Dedifferentiated amniotic fluid mesenchymal stem cell (primary cell): Measurements from ENCODE around the gene PDZRN4.
"Not testable (repeated sequence)": the region's sequence is repeated elsewhere in the genome, so short reads cannot be mapped to it uniquely, and the experiment has no call there.

Source experiments
- DNase-seq: peaks from one replicate; pipeline ENCODE4 v3.0.0-alpha.2; 2016; ENCODE audit errors: extremely low spot score

The PDZRN4 gene

GRCh38 chr12:41285470-41285869 lies 97.3 kb downstream of the PDZRN4 start:
- not testable (repeated sequence) for DNase-seq

DNA sequence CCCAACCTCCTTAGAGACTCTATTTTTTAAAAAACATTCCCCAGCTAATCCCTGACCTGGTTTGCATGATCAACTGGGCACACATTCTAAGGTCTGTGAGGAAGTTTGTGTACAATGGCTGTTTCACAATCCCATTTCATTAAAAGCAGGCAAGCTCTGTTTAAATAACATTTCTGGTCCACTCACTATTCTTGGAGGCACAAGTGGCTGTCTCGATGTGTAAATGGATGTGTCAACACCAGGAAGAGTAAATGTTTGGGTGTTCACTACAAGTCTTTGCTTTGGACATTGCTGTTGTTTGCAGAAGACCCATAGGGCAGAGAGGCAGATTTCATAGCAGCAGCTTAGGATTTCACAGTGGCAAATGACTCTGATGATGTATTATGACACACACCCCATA lies 98.3 kb downstream of the PDZRN4 start:
- no peak for DNase-seq

DNA sequence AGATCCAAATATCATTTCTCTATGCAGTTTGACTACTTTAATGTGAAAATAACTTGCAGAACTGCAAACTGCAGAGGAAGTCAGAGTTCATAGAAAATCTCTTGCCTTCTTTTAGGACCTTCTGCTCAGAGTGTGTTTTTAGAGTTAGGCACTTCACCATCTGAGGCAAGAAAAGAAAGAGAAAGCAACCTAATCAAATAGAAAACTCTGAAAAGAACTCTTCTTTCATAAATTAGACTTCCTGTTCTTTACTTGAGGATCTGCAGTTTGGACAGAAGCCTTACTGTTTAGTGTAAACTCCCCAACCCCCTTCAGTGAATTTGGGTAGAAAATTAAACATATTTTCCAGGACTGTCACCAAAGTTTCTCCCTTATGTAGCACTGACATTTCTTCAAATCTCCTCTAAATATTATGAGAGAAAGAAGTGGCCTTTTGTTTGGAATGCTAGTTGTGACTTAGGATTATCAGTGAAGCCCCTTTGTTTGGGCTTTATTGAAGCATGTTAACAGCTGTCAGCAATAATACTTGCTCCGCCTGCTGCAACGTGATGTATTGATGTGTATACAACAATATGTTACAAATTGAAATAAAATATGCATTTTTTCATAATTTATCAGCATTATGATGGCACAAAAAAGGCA lies 99.5 kb downstream of the PDZRN4 start:
- no peak for DNase-seq

- DNase-seq, result no peak
Observed at GRCh38 chr12:41288142-41288811, 100.2 kb downstream of the PDZRN4 start.

DNA sequence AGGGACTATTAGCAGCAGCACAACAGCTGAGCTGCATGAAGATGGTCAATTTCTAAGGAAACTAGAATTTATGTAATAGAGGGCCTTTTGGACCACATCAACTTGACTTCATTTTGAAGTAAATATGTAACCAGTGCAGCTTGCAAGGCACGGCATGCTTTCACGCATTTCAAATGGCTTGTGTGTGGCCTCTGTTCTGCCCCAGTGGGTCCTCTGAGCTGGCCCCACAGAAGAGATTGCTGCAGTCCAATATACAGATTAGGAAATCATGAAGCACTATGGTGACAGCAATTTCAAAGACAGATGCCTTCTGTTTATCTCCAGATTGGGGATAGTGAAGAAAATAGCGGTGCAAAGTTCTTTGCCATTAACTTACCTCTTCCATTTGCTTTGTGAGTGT lies 101.4 kb downstream of the PDZRN4 start:
- DNase-seq, result no peak

DNA sequence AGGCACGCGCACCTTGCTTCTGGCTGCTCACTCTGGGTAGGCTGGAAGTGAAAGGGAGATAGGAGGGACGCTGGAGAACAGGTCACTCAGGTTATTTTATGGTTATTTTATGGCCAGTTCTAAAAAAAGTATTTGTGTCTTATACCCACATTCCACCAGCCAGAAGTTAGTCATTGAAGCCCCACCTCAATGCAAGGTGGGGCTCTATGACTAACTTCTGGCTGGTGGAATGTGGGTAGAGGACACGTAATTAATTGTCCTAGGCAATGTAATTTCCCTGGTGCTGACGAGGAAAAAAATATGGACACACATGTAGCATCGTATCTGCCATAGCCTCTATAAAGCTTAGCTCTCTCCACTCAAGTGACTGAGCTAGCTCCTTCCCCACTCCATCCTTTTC lies 104.9 kb downstream of the PDZRN4 start:
- DNase-seq, result no peak

- DNase-seq, result no peak
Observed at GRCh38 chr12:41293461-41293860, 105.3 kb downstream of the PDZRN4 start.

DNA sequence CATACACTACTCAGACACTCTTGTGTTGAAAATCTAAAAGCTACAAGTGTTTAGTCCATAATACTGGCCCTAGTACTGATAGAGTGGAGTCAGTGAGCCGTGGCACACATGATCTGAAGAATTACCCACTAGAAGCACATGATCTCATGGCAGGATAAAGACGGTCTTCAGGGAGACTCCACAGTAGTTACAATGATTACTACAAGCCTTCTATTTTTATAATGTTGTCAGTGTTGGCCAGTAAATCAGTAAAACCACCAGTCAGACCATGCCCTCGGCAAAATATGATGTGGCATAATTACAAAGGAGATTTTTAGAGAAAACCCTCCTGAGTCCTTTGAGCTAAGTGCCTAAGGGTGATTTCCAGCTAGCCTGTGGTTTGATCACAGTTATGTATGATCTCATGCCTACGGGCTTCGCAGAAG lies 114.9 kb downstream of the PDZRN4 start:
- DNase-seq, result no peak

- no peak for DNase-seq
Observed at GRCh38 chr12:41304526-41304925, 116.4 kb downstream of the PDZRN4 start.

GRCh38 chr12:41310367-41310766 lies 122.2 kb downstream of the PDZRN4 start:
- DNase-seq, result no peak

GRCh38 chr12:41311883-41312282 lies 123.8 kb downstream of the PDZRN4 start:
- no peak for DNase-seq

- not testable (repeated sequence) for DNase-seq
Observed at GRCh38 chr12:41312451-41312850, 124.3 kb downstream of the PDZRN4 start.

DNA sequence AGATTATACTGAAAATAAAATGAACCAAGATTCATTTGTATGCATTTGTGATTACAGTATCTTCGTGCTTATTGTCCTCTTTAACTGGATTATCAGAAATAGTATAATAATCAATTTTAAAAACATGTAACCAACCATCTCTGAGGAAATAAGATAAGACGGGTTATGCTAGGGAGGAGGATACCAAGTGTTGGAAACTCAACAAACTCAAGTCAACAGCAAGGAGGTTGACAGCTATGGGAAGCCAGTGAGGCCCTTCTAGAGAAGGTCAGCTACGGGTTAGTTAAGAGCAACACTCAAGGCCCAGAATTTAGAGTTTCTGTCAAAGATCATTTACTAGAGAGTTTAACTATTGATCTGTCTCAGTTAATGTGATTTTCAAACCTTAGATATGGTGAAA lies 137.2 kb downstream of the PDZRN4 start:
- DNase-seq, result no peak

- no peak for DNase-seq
Observed at GRCh38 chr12:41327096-41327895, 139.2 kb downstream of the PDZRN4 start.

- no peak for DNase-seq
Observed at GRCh38 chr12:41333974-41334373, 145.9 kb downstream of the PDZRN4 start.

DNA sequence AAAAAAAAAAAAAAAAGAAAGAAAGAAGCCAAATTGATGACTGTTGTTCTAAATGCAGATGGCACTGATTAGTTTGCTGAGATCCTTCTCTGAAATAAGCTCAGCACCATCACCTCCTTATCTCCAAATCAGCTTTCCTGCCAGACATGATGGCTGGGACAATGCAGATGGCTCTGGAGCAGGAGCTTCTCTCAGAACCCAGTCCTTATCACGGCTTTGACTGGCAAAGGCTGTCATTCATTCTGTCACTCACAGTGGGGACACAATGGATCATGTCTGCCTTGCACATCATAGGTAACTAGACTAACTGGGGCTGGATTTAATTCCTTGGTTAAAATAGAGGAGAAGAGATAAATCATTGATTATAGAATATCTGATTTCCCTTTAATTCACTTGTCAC lies 146.3 kb downstream of the PDZRN4 start:
- no peak for DNase-seq

DNA sequence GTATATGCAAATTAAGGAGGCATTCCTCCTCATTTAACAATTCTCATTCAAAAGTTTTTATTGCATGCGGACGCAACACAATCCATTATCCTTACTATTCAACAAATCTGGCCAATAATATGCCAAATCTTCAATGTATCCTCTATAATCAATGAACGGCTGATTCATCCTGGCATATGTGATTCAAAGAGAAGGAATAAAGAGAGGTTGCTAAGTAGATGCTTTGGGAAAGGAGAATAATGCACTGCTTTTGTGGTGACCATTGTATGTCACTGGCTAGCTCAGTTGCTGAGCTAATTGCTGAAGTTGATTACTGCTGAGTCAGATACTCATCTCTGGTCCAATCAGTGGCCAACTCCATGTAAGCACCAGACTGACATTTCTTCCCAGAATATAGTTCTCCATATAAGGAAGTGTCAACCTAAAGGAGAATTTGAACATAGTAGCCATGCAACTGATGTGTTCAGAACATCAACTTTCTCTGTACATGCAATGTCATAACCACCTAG lies 148.0 kb downstream of the PDZRN4 start:
- DNase-seq, result no peak

DNA sequence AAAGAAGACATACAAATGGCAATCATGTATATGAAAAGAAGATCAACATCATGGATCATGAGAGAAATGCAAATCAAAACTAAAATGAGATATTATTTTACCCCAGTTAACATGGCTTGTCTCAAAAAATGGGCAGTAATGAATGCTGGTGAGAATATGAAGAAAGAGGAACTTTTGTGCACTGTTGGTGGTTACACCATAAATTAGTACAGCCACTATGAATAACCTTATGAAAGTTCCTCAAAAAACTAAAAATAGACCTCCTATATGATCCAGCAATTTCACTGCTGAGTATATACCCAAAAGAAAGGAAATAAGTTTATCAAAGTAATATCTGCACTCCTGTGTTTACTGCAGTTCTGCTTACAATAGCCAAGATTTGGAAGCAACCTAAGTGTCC lies 151.7 kb downstream of the PDZRN4 start:
- no peak for DNase-seq

GRCh38 chr12:41344776-41345470 lies 156.8 kb downstream of the PDZRN4 start:
- DNase-seq, result no peak

DNA sequence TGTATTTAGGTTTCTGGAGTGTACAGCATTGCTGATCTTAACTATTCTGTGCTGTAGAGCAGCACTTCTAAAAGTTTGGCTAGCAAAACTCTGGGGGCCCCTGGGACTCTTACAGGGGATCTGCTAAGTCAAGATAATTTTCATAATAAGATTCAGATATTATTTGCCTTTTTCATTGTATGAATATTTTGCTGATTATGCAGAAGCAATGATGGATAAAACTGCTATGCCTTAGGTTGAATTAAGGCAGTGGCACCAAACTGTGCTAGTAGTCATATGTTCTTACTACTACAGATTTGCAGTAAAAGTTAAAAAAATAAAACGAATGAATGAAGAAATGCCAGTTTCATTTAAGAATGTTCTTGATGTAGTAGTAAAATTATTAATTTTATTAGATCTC lies 160.1 kb downstream of the PDZRN4 start:
- DNase-seq, result no peak

DNA sequence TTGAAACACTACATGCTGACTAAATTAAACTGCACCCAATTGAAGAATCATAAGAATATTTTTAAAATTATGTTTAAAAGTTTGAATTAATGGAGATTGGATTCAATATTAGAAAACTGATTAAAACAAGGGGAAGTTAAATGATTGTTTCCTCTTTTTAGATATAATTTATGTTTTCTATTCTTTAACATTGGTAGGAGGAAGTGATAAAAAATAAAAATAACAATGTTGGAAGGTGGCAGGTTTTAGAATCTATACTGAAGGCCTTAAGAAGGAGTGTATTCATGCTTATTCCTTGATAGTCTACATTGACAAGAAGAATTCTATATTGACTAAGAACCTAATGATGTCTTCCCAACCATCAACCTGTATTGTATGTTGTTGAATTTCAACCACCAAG lies 168.1 kb downstream of the PDZRN4 start:
- DNase-seq, result no peak

DNA sequence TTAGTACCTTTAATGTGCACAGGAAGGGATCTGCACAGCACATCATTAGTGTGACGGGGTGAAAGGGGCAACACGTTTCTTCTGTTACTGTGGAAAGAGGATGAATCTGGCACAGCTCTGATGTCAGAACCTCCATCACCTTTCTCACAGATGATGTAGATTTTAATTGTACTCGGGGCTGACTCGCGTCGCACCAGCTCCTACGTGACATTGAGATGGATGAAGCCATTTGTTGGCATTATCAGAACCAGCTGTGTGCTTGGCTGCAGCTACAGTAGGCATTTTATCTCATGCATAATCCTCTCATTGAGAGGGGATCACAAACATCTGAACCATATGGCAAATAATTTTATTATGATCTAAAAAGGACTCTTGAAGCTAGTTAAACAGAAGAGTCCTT lies 173.6 kb downstream of the PDZRN4 start:
- no peak for DNase-seq
